Astrocyte (in vitro differentiated cells and primary cell): Measurements from ENCODE around the gene SLC7A8.

Experiments used
- CTCF ChIP-seq: IDR thresholded peaks from 2 replicates; pipeline ENCODE4 v1.5.1; 2011; ENCODE audit warnings: low read depth, mild to moderate bottlenecking, inconsistent platforms, low read length, moderate library complexity; ENCODE audit not compliant: insufficient read depth
- EZH2 ChIP-seq: IDR thresholded peaks from 2 replicates; pipeline ENCODE4 v1.6.1; 2012; ENCODE audit warnings: mild to moderate bottlenecking, low read length, inconsistent platforms; ENCODE audit not compliant: insufficient read depth

- TF ChIP-seq CTCF (no peak), EZH2 (no peak)
Measured at GRCh38 chr14:23183479-23183878, at the start of gene SLC7A8.
